Fibroblast of mammary gland (primary cell): Measurements from ENCODE around the gene FASLG.
A peak's percentile ranks its signal among the peaks of the same experiment; 100 is the strongest.

ENCODE experiments used
- DNase-seq: peaks from one replicate; pipeline ENCODE4 v3.0.0-alpha.2; 2010; ENCODE audit warnings: low read depth
- H3K4me3 ChIP-seq: 2 replicates; pipeline ENCODE4 v1.5.1; 2011; ENCODE audit warnings: low read depth, mild to moderate bottlenecking, low read length, moderate library complexity; ENCODE audit not compliant: control insufficient read depth
- CTCF ChIP-seq: conservative IDR thresholded peaks from 2 replicates; pipeline ENCODE4 v1.5.1; 2011; ENCODE audit warnings: low read depth, low read length, inconsistent platforms; ENCODE audit not compliant: control insufficient read depth, insufficient read depth

Gene FASLG

GRCh38 chr1:172641492-172641891 lies 17.4 kb upstream of the FASLG start:
- TF ChIP-seq CTCF = no peak
- H3K4me3 ChIP-seq = no peak overlapping the region
- DNase-seq = no peak

- no peak overlapping the region for H3K4me3 ChIP-seq
- no peak for TF ChIP-seq CTCF
- DNase-seq = peak; percentile 25
Measured at GRCh38 chr1:172642970-172643369, 15.9 kb upstream of the FASLG start.

- no peak for TF ChIP-seq CTCF
- no peak for DNase-seq
- H3K4me3 ChIP-seq = no peak overlapping the region
Measured at GRCh38 chr1:172646653-172647052, 12.2 kb upstream of the FASLG start.

- TF ChIP-seq CTCF = no peak
- no peak overlapping the region for H3K4me3 ChIP-seq
- DNase-seq = no peak
Measured at GRCh38 chr1:172647110-172647564, 11.8 kb upstream of the FASLG start.

GRCh38 chr1:172647987-172648386 lies 10.9 kb upstream of the FASLG start:
- TF ChIP-seq CTCF = no peak
- H3K4me3 ChIP-seq = no peak overlapping the region
- peak; percentile 67 for DNase-seq

- TF ChIP-seq CTCF = no peak
Measured at GRCh38 chr1:172650474-172651193, 8.3 kb upstream of the FASLG start.

More at GRCh38 chr1:172650474-172651193, 8.3 kb upstream of the FASLG start:
- DNase-seq = no peak
- no peak overlapping the region for H3K4me3 ChIP-seq
